Keratinocyte (primary cell): ENCODE data around the gene ARRDC3. TPM values are rescaled to one million over a fixed set of nuclear protein-coding genes. Genes with fewer than 3 reads are reported as not detected.

Source experiments
- DNase-seq: peaks from one replicate; pipeline ENCODE4 v3.0.0-alpha.2; 2011; ENCODE audit warnings: low read depth, missing footprints, low spot score
- FAIRE-seq: peaks from 2 replicates; lab custom pipeline; 2011; peaks lifted over from hg19 to GRCh38; lab: Jason Lieb, UNC
- H2AFZ ChIP-seq: 2 replicates; pipeline ENCODE4 v1.6.0; 2012; ENCODE audit warnings: low read length, control low read depth, inconsistent platforms; ENCODE audit not compliant: control insufficient read depth
- H3K27ac ChIP-seq: 2 replicates; pipeline ENCODE4 v1.5.1; 2011; ENCODE audit warnings: low read length; ENCODE audit not compliant: control insufficient read depth, insufficient read depth
- H3K27me3 ChIP-seq: 3 replicates; pipeline ENCODE4 v1.6.0; 2011; ENCODE audit warnings: low read length; ENCODE audit not compliant: control insufficient read depth, insufficient read depth; ENCODE audit errors: extremely low read depth
- H3K36me3 ChIP-seq, 2 experiments: 2 replicates in 1 of 2; 3 replicates in 1 of 2; pipeline ENCODE4 v1.5.1; 2011; ENCODE audit warnings: low read length in 2 of 2, mild to moderate bottlenecking in 1 of 2; ENCODE audit not compliant: control insufficient read depth in 2 of 2, insufficient read depth in 2 of 2; ENCODE audit errors: extremely low read depth in 1 of 2
- H3K4me1 ChIP-seq: 3 replicates; pipeline ENCODE4 v1.5.1; 2011; ENCODE audit warnings: low read length; ENCODE audit not compliant: control insufficient read depth, insufficient read depth; ENCODE audit errors: extremely low read depth
- H3K4me2 ChIP-seq: 3 replicates; pipeline ENCODE4 v1.6.0; 2011; ENCODE audit warnings: low read depth, low read length; ENCODE audit not compliant: control insufficient read depth, insufficient read depth; ENCODE audit errors: extremely low read depth
- H3K4me3 ChIP-seq, 3 experiments: fragments of 200-600 bp in 1 of 3; sonication (generic) in 1 of 3; 2 replicates in 2 of 3; 3 replicates in 1 of 3; pipeline ENCODE4 v1.5.1; 2011 to 2016; ENCODE audit warnings: low read length in 3 of 3, mild to moderate bottlenecking in 3 of 3, control low read depth in 2 of 3, inconsistent platforms in 1 of 3, low read depth in 1 of 3, mixed read lengths in 1 of 3, mixed run types in 1 of 3, moderate library complexity in 1 of 3; ENCODE audit not compliant: control insufficient read depth in 2 of 3, insufficient read depth in 2 of 3; ENCODE audit errors: extremely low read depth in 1 of 3
- H3K79me2 ChIP-seq: 2 replicates; pipeline ENCODE4 v1.6.0; 2012; ENCODE audit warnings: low read length; ENCODE audit not compliant: control insufficient read depth, insufficient read depth
- H3K9ac ChIP-seq: 3 replicates; pipeline ENCODE4 v1.6.0; 2011; ENCODE audit warnings: low read length; ENCODE audit not compliant: control insufficient read depth, insufficient read depth; ENCODE audit errors: extremely low read depth
- H3K9me1 ChIP-seq: 3 replicates; pipeline ENCODE4 v1.6.0; 2011; ENCODE audit warnings: low read length; ENCODE audit not compliant: control insufficient read depth, insufficient read depth; ENCODE audit errors: extremely low read depth
- H3K9me3 ChIP-seq: 2 replicates; pipeline ENCODE4 v1.5.1; 2012; ENCODE audit warnings: low read depth, low read length; ENCODE audit not compliant: control insufficient read depth
- H4K20me1 ChIP-seq: 3 replicates; pipeline ENCODE4 v1.6.0; 2011; ENCODE audit warnings: low read length; ENCODE audit not compliant: control insufficient read depth, insufficient read depth; ENCODE audit errors: extremely low read depth
- CTCF ChIP-seq, 3 experiments: IDR thresholded peaks in 1 of 3; conservative IDR thresholded peaks in 1 of 3; optimal IDR thresholded peaks in 1 of 3; 2 replicates in 2 of 3; 3 replicates in 1 of 3; pipeline versions ENCODE3 to v1.5.1; 2011; ENCODE audit warnings: low read length in 3 of 3, mild to moderate bottlenecking in 3 of 3, moderate library complexity in 2 of 3, control low read depth in 1 of 3, inconsistent platforms in 1 of 3; ENCODE audit not compliant: insufficient read depth in 2 of 3; ENCODE audit errors: extremely low read depth in 1 of 3
- EZH2 ChIP-seq: IDR thresholded peaks from one replicate; pipeline ENCODE4 v1.6.1; 2012; ENCODE audit warnings: inconsistent platforms, mild to moderate bottlenecking, low read length, moderate library complexity
- dilution Hi-C: fragments of 300-500 bp; cut with MboI; formaldehyde crosslinking; loops from one replicate; pipeline ENCODE4 v1.7.0; 2020; ENCODE audit warnings: low sequenced_read_pairs; ENCODE audit not compliant: extremely low pct_ligation_motif_present
- polyA plus RNA-seq, 5 experiments: library from polyadenylated mRNA; depleted of rRNA in 3 of 5; stranded (reverse) in 3 of 5; stranded (forward) in 1 of 5; unstranded in 1 of 5; fragments of >200 nt; gene quantifications; 1 replicate in 1 of 5; 2 replicates in 3 of 5; 3 replicates in 1 of 5; pipeline versions ENCODE4 v1.2.1 to v1.2.3, GENCODE V29; 2011 to 2012; ENCODE audit warnings: missing spikeins in 2 of 5, low read depth in 1 of 5, low replicate concordance in 1 of 5

The ARRDC3 gene
- polyA plus RNA-seq, 1 donor (not counting 4 experiments of a cell fraction or from before 2014, with no cell fraction given), result 8.9 TPM

- H2AFZ ChIP-seq, result no peak overlapping the region
- H3K9me1 ChIP-seq, result no peaks in the 10 kb centered on the region
- no peaks in the 10 kb centered on the region for H3K79me2 ChIP-seq
- no peak overlapping the region for H3K9ac ChIP-seq
- no peak for FAIRE-seq
- DNase-seq, result no peak
- no peak overlapping the region for H3K4me3 ChIP-seq
- dilution Hi-C loops, result no loop called here
- no peak for TF ChIP-seq CTCF (optimal IDR thresholded peaks at IDR 0.05 in 1 of 3, IDR thresholded peaks at IDR 0.05 in 1 of 3, conservative IDR thresholded peaks at IDR 0.05 in 1 of 3; ENCODE audit: extremely low read depth in 1 of 3, insufficient read depth in 2 of 3, low read length in 3 of 3)
- no peak for TF ChIP-seq EZH2
- H3K27ac ChIP-seq, result no peak overlapping the region
- no peaks in the 10 kb centered on the region for H4K20me1 ChIP-seq
- H3K27me3 ChIP-seq, result peaks cover 4% of the 10 kb centered on the region
- H3K36me3 ChIP-seq, result no peaks in the 10 kb centered on the region
- H3K4me2 ChIP-seq, result no peak overlapping the region
- peaks cover 9% of the 10 kb centered on the region for H3K4me1 ChIP-seq
- peaks cover 2% of the 10 kb centered on the region for H3K9me3 ChIP-seq
Observed at GRCh38 chr5:91361790-91362189, 21.3 kb downstream of the ARRDC3 start.

GRCh38 chr5:91361055-91361701 lies 21.9 kb downstream of the ARRDC3 start:
- peaks cover 2% of the 10 kb centered on the region for H3K9me3 ChIP-seq
- H3K27ac ChIP-seq, result no peak overlapping the region
- H2AFZ ChIP-seq, result no peak overlapping the region
- no peaks in the 10 kb centered on the region for H3K79me2 ChIP-seq
- H4K20me1 ChIP-seq, result no peaks in the 10 kb centered on the region
- H3K4me1 ChIP-seq, result peaks cover 9% of the 10 kb centered on the region
- DNase-seq (no peak), FAIRE-seq (no peak)
- no peak for TF ChIP-seq EZH2
- no peak for TF ChIP-seq CTCF (optimal IDR thresholded peaks at IDR 0.05 in 1 of 3, IDR thresholded peaks at IDR 0.05 in 1 of 3, conservative IDR thresholded peaks at IDR 0.05 in 1 of 3; ENCODE audit: extremely low read depth in 1 of 3, insufficient read depth in 2 of 3, low read length in 3 of 3)
- H3K9me1 ChIP-seq, result no peaks in the 10 kb centered on the region
- no peaks in the 10 kb centered on the region for H3K36me3 ChIP-seq
- H3K4me2 ChIP-seq, result no peak overlapping the region
- dilution Hi-C loops, result no loop called here
- no peak overlapping the region for H3K9ac ChIP-seq
- peaks cover 4% of the 10 kb centered on the region for H3K27me3 ChIP-seq
- H3K4me3 ChIP-seq, result no peak overlapping the region
